ENCODE data around the gene MRPS15.
"Not testable (repeated sequence)": the region's sequence is repeated elsewhere in the genome, so short reads cannot be mapped to it uniquely, and the experiment has no call there.

MRPS15 gene

DNA sequence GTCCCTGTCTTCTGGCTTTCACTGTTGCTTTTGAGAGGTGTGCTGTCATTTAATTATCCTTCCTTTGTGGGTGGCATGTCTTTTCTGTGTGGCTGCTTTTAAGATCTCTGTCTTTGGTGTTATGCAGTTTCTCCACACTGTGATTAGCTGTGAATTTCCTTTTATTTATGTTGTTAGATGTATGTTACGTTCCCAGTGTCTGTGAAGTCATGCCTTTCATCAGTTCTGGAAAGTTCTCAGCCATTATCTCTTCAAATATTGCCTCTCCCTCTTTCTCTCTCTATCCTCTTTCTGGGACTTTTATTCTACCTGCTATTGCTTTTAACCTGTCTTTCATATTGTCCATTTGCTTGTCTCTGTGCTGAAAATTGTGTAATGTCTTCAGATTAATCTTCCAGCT is 39.5 kb upstream of the MRPS15 start:
- no peak for DNase-seq (ENCODE audit: low spot score)
- TF ChIP-seq, protein P1, sequence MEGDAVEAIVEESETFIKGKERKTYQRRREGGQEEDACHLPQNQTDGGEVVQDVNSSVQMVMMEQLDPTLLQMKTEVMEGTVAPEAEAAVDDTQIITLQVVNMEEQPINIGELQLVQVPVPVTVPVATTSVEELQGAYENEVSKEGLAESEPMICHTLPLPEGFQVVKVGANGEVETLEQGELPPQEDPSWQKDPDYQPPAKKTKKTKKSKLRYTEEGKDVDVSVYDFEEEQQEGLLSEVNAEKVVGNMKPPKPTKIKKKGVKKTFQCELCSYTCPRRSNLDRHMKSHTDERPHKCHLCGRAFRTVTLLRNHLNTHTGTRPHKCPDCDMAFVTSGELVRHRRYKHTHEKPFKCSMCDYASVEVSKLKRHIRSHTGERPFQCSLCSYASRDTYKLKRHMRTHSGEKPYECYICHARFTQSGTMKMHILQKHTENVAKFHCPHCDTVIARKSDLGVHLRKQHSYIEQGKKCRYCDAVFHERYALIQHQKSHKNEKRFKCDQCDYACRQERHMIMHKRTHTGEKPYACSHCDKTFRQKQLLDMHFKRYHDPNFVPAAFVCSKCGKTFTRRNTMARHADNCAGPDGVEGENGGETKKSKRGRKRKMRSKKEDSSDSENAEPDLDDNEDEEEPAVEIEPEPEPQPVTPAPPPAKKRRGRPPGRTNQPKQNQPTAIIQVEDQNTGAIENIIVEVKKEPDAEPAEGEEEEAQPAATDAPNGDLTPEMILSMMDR (IDR thresholded peaks at IDR 0.05; ENCODE audit: extremely low read depth, missing control alignments), result no peak

DNA sequence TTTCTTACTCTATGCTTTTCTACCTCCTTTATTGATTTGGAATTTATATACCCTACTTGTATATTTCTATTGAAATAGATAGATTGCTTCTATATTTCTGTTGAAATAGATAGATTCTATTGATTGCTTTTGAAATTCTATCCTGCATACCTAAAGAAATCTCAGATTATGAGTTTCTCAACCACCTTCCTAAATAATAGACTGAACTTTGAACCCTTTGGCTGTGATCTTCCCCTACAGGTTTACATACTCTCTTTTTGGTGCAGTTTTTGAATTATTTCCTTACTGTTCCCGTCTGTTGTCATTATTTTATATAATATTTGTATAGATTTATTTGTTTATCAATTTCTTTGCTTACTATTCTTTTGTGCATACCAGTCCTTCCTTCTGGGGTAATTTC is 39.0 kb upstream of the MRPS15 start:
- DNase-seq (ENCODE audit: low spot score), result no peak
- TF ChIP-seq, protein P1 (IDR thresholded peaks at IDR 0.05; ENCODE audit: extremely low read depth, missing control alignments), result no peak

GRCh38 chr1:36502616-36503015 is 38.4 kb upstream of the MRPS15 start:
- TF ChIP-seq, protein P1 (IDR thresholded peaks at IDR 0.05; ENCODE audit: extremely low read depth, missing control alignments), result no peak
- no peak for DNase-seq (ENCODE audit: low spot score)

- DNase-seq (ENCODE audit: low spot score), result not testable (repeated sequence)
Observed at GRCh38 chr1:36501911-36502310, 37.7 kb upstream of the MRPS15 start.

DNA sequence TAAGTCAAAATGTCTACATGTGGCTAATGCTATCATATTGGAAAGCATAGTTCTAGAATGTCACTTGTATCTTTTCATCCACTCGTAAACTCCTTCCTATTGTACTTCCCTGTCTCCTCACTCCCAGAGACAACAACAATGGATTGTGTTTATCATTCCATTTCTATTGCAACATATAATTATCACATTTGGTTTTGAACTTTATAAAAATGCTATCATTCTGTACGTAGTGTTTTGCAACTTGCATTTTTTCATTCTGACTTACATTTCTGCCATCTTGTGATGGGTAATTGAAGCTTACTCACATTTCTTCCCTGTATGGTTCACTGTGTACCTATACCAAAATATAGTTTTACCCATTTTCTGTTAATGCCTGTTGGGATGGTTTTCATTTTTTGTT is 33.0 kb upstream of the MRPS15 start:
- TF ChIP-seq, protein P1 (IDR thresholded peaks at IDR 0.05; ENCODE audit: extremely low read depth, missing control alignments), result no peak
- no peak for DNase-seq (ENCODE audit: low spot score)

DNA sequence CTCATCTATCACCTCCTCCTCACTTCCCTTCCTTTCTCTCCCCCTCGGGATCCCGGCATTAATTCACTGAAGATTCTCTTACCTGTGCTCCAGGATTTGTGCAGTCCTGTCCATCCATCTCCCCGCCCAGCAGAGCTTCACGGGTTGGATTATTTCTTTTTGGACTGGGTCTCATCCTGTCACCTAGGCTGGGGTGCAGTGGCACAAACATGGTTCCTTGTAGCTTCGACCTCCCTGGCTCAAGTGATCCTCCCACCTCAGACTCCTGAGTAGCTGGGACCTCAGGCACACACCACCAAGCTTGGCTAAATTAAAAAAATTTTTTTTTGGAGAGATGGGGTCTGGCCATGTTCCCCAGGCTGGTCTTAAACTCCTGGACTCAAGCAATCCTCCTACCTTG is 30.8 kb upstream of the MRPS15 start:
- TF ChIP-seq, protein P1 (IDR thresholded peaks at IDR 0.05; ENCODE audit: extremely low read depth, missing control alignments), result no peak
- no peak for DNase-seq (ENCODE audit: low spot score)

- DNase-seq (ENCODE audit: low spot score), result no peak
- TF ChIP-seq, protein P1 (IDR thresholded peaks at IDR 0.05; ENCODE audit: extremely low read depth, missing control alignments), result no peak
Observed at GRCh38 chr1:36493524-36493923, 29.3 kb upstream of the MRPS15 start.

GRCh38 chr1:36492491-36492890 is 28.3 kb upstream of the MRPS15 start:
- no peak for DNase-seq (ENCODE audit: low spot score)
- TF ChIP-seq, protein P1 (IDR thresholded peaks at IDR 0.05; ENCODE audit: extremely low read depth, missing control alignments), result no peak

DNA sequence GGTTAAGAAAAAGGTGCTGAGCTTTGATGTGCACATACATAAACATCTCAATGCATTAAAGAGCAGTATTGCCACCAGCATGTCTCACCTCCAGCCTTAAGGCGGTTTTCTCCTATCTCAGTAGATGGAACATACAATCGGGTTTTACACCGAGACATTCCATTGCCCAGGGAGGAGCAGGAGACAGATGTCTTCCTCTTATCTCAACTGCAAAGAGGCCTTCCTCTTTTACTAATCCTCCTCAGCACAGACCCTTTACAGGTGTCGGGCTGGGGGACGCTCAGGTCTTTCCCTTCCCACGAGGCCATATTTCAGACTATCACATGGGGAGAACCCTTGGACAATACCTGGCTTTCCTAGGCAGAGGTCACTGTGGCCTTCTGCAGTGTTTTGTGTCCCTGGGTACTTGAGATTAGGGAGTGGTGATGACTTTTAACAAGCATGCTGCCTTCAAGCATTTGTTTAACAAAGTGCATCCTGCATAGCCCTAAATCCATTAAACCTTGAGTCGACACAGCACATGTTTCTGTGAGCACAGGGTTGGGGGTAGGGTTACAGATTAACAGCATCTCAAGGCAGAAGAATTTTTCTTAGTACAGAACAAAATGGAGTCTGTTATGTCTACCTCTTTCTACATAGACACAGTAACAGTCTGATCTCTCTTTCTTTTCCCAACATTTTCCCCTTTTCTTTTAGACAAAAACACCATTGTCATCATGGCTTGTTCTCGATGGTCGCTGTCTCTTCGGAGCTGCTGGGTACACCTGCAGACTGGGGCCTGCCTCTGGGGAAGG is 25.3 kb upstream of the MRPS15 start:
- DNase-seq (ENCODE audit: low spot score), result not testable (repeated sequence)
